Tibial artery (tissue), 4 donors: ENCODE data around the gene GLYATL3.

Experiments
- DNase-seq, 2 donors: peaks; one replicate each; pipeline ENCODE4 v3.0.0-alpha.2; 2019
- H3K27ac ChIP-seq, 2 donors: fragments of 200-600 bp; sonication (generic) in 1 of 2; 1 replicate in 1 of 2; 2 replicates in 1 of 2; pipeline ENCODE4 v1.5.1; 2018 to 2019; ENCODE audit warnings: mild to moderate bottlenecking in 1 of 2
- H3K27me3 ChIP-seq, 2 donors: fragments of 200-600 bp; sonication (generic) in 1 of 2; one replicate each; pipeline versions ENCODE4 v1.5.1 to v1.6.0; 2016 to 2019
- H3K36me3 ChIP-seq, 3 donors: fragments of 200-600 bp; sonication (generic) in 2 of 3; one replicate each; pipeline ENCODE4 v1.5.1; 2016 to 2019; ENCODE audit warnings: mild to moderate bottlenecking in 2 of 3
- H3K4me1 ChIP-seq, 4 donors: fragments of 200-600 bp; sonication (generic) in 2 of 4; 1 replicate in 3 of 4; 2 replicates in 1 of 4; pipeline ENCODE4 v1.5.1; 2016 to 2019
- H3K4me3 ChIP-seq, 2 donors: fragments of 200-600 bp; sonication (generic) in 1 of 2; 1 replicate in 1 of 2; 2 replicates in 1 of 2; pipeline ENCODE4 v1.5.1; 2018 to 2019; ENCODE audit warnings: mild to moderate bottlenecking in 2 of 2
- H3K9me3 ChIP-seq, 3 donors: fragments of 200-600 bp; sonication (generic) in 1 of 3; one replicate each; pipeline ENCODE4 v1.5.1; 2016 to 2019
- intact Hi-C: fragments of 100-400 bp; cut with DNase I; formaldehyde crosslinking; loops from one replicate; pipeline ENCODE4 v1.15.0; 2023; ENCODE audit warnings: low total_unique reads
- TF ChIP-seq, protein P1 (sequence below), 2 experiments: fragments of 200-600 bp in 1 of 2; fragments of 450-650 bp in 1 of 2; IDR thresholded peaks; one replicate each; pipeline ENCODE4 v1.5.1; 2017 to 2019; ENCODE audit warnings: antibody characterized with exemption in 2 of 2, mild to moderate bottlenecking in 1 of 2, moderate library complexity in 1 of 2

GLYATL3 gene

DNA sequence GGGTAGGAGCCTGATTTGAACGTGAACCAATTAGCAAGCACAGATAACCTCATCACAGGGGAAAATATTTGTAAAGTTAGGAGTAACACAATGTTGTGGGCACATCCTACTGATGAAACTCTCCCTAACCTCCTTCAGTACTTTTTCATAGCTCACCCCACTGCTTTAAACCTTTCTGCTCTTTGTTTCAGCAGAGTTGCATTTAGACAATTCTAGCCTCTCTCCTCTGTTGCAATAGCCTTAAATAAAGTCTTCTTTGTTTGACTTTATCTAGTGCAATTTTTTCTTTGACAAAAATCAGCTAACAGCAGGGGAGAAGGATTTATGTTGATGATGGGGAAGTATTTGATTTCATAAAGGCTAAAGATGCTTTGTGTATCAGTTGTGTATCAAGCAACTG is 64.8 kb downstream of the GLYATL3 start:
- H3K4me1 ChIP-seq = no peaks in the 10 kb centered on the region

DNA sequence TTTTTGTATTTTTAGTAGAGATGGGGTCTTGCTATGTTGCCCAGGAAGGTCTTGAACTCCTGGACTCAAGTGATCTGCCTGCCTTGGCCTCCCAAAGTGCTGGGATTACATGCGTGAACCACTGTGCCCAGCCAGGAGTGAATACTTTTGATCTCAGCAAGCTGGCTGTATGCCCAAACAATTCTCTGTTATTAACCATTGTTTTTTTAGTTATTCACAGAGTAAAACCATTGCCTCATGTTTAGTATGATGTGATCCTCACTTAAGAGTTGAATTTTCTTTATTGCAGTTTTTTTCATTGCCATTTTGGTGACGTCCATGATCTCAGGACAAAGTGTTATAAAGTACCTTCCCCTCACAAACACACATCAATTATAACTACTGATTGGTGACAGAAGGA is 65.5 kb downstream of the GLYATL3 start:
- TF ChIP-seq, protein P1, sequence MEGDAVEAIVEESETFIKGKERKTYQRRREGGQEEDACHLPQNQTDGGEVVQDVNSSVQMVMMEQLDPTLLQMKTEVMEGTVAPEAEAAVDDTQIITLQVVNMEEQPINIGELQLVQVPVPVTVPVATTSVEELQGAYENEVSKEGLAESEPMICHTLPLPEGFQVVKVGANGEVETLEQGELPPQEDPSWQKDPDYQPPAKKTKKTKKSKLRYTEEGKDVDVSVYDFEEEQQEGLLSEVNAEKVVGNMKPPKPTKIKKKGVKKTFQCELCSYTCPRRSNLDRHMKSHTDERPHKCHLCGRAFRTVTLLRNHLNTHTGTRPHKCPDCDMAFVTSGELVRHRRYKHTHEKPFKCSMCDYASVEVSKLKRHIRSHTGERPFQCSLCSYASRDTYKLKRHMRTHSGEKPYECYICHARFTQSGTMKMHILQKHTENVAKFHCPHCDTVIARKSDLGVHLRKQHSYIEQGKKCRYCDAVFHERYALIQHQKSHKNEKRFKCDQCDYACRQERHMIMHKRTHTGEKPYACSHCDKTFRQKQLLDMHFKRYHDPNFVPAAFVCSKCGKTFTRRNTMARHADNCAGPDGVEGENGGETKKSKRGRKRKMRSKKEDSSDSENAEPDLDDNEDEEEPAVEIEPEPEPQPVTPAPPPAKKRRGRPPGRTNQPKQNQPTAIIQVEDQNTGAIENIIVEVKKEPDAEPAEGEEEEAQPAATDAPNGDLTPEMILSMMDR (IDR thresholded peaks at IDR 0.05) = no peak
- Histone ChIP-seq H3K36me3 (no peaks in the 10 kb centered on the region), H3K27ac (no peak overlapping the region), H3K9me3 (no peaks in the 10 kb centered on the region), H3K4me3 (no peak overlapping the region), H3K27me3 (no peaks in the 10 kb centered on the region), H3K4me1 (peaks cover 0 to 4% (median 0%) of the 10 kb centered on the region in 4 donors)
- DNase-seq = no peak
- intact Hi-C loops = no loop called here

More for the DNA sequence above, 64.8 kb downstream of the GLYATL3 start:
- no peak overlapping the region for H3K4me3 ChIP-seq
- H3K27ac ChIP-seq = no peak overlapping the region
- no peaks in the 10 kb centered on the region for H3K9me3 ChIP-seq
- intact Hi-C loops = no loop called here
- no peak for DNase-seq
- TF ChIP-seq, protein P1 (IDR thresholded peaks at IDR 0.05) = no peak
- no peaks in the 10 kb centered on the region for H3K27me3 ChIP-seq
- H3K36me3 ChIP-seq = no peaks in the 10 kb centered on the region

DNA sequence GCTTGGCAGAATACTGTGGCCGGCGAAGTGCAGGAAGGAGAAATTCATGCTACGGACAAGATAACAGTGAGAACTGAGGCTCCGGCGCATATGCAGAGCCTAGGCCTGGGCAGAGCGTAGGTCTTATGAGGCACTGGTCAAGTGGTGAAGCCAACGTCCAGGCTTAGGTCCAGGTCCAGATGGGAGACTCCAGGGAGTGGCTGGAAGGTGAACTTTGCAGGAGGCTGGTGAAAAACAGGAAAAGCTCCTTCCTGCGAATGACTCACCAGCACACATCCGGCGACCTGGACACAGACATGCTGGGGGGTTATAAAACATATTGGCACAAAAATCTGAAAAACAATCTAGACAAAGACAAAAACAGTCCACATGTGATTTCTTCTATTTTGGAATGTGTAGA is 66.1 kb downstream of the GLYATL3 start:
- H3K9me3 ChIP-seq = no peaks in the 10 kb centered on the region
- no peaks in the 10 kb centered on the region for H3K27me3 ChIP-seq
- no peak overlapping the region for H3K4me3 ChIP-seq
- H3K4me1 ChIP-seq = peaks cover 0 to 5% (median 0%) of the 10 kb centered on the region in 4 donors
- intact Hi-C loops = no loop called here
- DNase-seq = no peak
- no peak overlapping the region for H3K27ac ChIP-seq
- no peaks in the 10 kb centered on the region for H3K36me3 ChIP-seq
- TF ChIP-seq, protein P1 (IDR thresholded peaks at IDR 0.05) = no peak

DNA sequence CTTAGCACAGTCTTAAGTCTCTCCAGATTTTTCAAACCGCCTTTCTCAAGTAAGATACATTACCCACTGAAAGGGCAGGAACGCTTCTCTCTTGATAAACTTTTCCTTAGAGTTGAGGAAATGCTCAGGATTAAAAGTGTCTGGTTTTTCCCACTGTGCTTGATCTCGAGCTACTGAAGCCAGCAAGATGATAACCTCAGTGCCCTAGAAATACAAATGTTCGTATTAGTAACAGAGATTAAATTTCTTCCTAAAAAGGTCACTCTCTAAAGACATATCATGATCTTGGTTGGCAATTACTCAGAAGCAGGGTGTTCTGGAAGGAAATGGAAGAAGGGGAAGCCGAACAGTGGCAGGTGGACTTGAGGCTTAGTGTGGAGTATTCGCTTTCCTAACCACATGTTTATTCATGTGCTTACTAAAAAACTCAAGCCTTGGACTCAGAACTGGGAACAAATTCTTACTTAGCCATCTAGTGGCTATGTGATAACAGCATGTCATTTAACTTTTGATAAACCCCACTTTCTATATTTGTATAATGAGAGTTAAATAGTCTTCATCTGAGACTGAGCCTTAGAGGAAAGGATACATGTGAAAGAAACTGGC is 70.9 kb downstream of the GLYATL3 start:
- no peaks in the 10 kb centered on the region for H3K36me3 ChIP-seq
- intact Hi-C loops = no loop called here
- TF ChIP-seq, protein P1 (IDR thresholded peaks at IDR 0.05) = no peak
- peaks cover 0 to 5% (median 0%) of the 10 kb centered on the region in 4 donors for H3K4me1 ChIP-seq
- DNase-seq = no peak
- H3K4me3 ChIP-seq = no peak overlapping the region
- H3K27me3 ChIP-seq = no peaks in the 10 kb centered on the region
- H3K9me3 ChIP-seq = no peaks in the 10 kb centered on the region
- H3K27ac ChIP-seq = no peak overlapping the region

DNA sequence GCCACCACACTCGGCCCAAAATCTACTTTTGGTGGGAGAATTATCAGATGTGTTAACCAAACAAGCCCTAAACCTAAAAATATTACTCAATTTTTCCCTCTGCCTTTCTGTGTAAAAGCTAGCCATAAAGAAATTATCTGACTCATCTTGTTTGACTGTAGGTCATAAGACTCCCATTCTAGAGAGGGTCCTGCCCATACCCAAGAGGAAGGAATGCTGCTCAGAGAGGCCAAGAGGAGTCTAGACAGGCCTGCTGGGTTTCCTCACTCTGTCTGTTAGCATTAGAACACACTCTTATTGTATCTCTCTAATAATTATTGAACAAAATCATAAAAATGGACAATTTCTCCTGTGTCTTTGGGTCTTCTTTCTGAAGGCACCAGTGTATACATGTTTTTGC is 76.9 kb downstream of the GLYATL3 start:
- Histone ChIP-seq H3K36me3 (no peaks in the 10 kb centered on the region), H3K9me3 (no peaks in the 10 kb centered on the region), H3K4me3 (no peak overlapping the region), H3K27me3 (no peaks in the 10 kb centered on the region), H3K4me1 (no peaks in the 10 kb centered on the region), H3K27ac (no peak overlapping the region)
- intact Hi-C loops = no loop called here
- TF ChIP-seq, protein P1 (IDR thresholded peaks at IDR 0.05) = no peak
- no peak for DNase-seq
